K562 (cell line): ENCODE data around the gene ELOF1. TPM values are rescaled to one million over a fixed set of nuclear protein-coding genes. Genes with fewer than 3 reads are reported as not detected.

Source experiments
- ADNP ChIP-seq: fragments of 200-800 bp; sonication (Bioruptor generic); IDR thresholded peaks from 2 replicates; pipeline ENCODE4 v1.6.1; 2016; ENCODE audit warnings: missing genetic modification characterization, missing compliant biosample characterization
- ETV1 ChIP-seq: fragments of 450-650 bp; conservative IDR thresholded peaks from 2 replicates; pipeline ENCODE4 v1.6.1; 2016; ENCODE audit warnings: missing genetic modification characterization, control low read depth, low read depth, missing compliant biosample characterization
- FOSL1 ChIP-seq: fragments of 200-800 bp; sonication (Bioruptor generic); conservative IDR thresholded peaks from 2 replicates; pipeline ENCODE4 v1.6.1; 2016; ENCODE audit warnings: missing genetic modification characterization, missing compliant biosample characterization
- JUND ChIP-seq, 2 experiments: IDR thresholded peaks; 2 replicates in 1 of 2; 3 replicates in 1 of 2; pipeline ENCODE4 v1.6.1; 2011; ENCODE audit warnings: borderline replicate concordance in 2 of 2, low read depth in 2 of 2, low read length in 2 of 2, improper control_type of control experiment in 1 of 2, missing biosample characterization in 1 of 2, missing genetic modification characterization in 1 of 2, missing genetic modification reagents in 1 of 2
- KAT2B ChIP-seq: IDR thresholded peaks from one replicate; pipeline ENCODE4 v1.6.1; 2012; ENCODE audit warnings: low read depth, mild to moderate bottlenecking, control low read depth, inconsistent platforms, low read length, moderate library complexity
- MAFG ChIP-seq: fragments of 450-650 bp; conservative IDR thresholded peaks from 2 replicates; pipeline ENCODE4 v1.6.1; 2016; ENCODE audit warnings: missing genetic modification characterization, missing compliant biosample characterization
- MYC ChIP-seq, 2 experiments: fragments of 250-450 bp in 1 of 2; sonication (Bioruptor Pico) in 1 of 2; IDR thresholded peaks; 2 replicates each; pipeline versions ENCODE4 v1.5.1 to v1.6.1; 2012 to 2021; ENCODE audit warnings: low read depth in 2 of 2, borderline replicate concordance in 1 of 2, improper control_type of control experiment in 1 of 2, low read length in 1 of 2, mild to moderate bottlenecking in 1 of 2, moderate library complexity in 1 of 2
- SP2 ChIP-seq: IDR thresholded peaks from 2 replicates; pipeline ENCODE4 v1.6.1; 2011; ENCODE audit warnings: mild to moderate bottlenecking, low read depth, low read length, moderate library complexity; ENCODE audit not compliant: poor library complexity, severe bottlenecking; ENCODE audit errors: extremely low read depth
- TAF7 ChIP-seq: fragments of 450-650 bp; IDR thresholded peaks from 2 replicates; pipeline ENCODE4 v1.6.1; 2016; ENCODE audit warnings: missing genetic modification characterization, missing compliant biosample characterization
- polyA plus RNA-seq, 8 experiments: library from polyadenylated mRNA; depleted of rRNA in 4 of 8; stranded (reverse) in 5 of 8; unstranded in 3 of 8; fragments of >200 nt; fragmentation: Nextera tagmentation in 2 of 8; fragmentation: Illumina TruSeq in 1 of 8; extraction: Ambion mirVana in 2 of 8; extraction: Trizol in 1 of 8; gene quantifications; 2 replicates each; pipeline versions ENCODE4 v1.2.1 to v1.2.3, GENCODE V29; 2011 to 2014; ENCODE audit warnings: inconsistent platforms in 1 of 8, missing spikeins in 1 of 8
- total RNA-seq, 7 experiments: library from RNA; depleted of rRNA in 6 of 7; stranded (reverse); fragments of >200 nt in 6 of 7; fragmentation: Illumina TruSeq in 2 of 7; extraction: Trizol in 2 of 7; gene quantifications; 2 replicates each; pipeline versions ENCODE4 v1.2.1 to v1.2.3, GENCODE V29; 2011 to 2021; ENCODE audit warnings: low replicate concordance in 1 of 7
- TF ChIP-seq, protein P1 (sequence below): sonication (generic); formaldehyde crosslinking; IDR thresholded peaks from 2 replicates; pipeline ENCODE4 v1.8.0; 2022; ENCODE audit warnings: mild to moderate bottlenecking, missing genetic modification reagents, borderline replicate concordance
- TF ChIP-seq, protein P2 (sequence below): fragments of 250-450 bp; sonication (Bioruptor Pico); IDR thresholded peaks from 2 replicates; pipeline ENCODE4 v1.4.0; 2020
- TF ChIP-seq, protein P3 (sequence below): fragments of 450-650 bp; IDR thresholded peaks from 2 replicates; pipeline ENCODE4 v1.6.1; 2014; ENCODE audit warnings: low read depth, mild to moderate bottlenecking, moderate library complexity, borderline replicate concordance
- TF ChIP-seq, protein P4 (sequence below): fragments of 450-650 bp; IDR thresholded peaks from 2 replicates; pipeline ENCODE4 v1.6.1; 2016; ENCODE audit warnings: antibody characterized with exemption

The ELOF1 gene
- total and polyA plus RNA-seq, 9 of the 15 experiments (the other 6 are each of a cell fraction or from before 2014, with no cell fraction given), result 16.7 to 147 (median 74.2) TPM

DNA sequence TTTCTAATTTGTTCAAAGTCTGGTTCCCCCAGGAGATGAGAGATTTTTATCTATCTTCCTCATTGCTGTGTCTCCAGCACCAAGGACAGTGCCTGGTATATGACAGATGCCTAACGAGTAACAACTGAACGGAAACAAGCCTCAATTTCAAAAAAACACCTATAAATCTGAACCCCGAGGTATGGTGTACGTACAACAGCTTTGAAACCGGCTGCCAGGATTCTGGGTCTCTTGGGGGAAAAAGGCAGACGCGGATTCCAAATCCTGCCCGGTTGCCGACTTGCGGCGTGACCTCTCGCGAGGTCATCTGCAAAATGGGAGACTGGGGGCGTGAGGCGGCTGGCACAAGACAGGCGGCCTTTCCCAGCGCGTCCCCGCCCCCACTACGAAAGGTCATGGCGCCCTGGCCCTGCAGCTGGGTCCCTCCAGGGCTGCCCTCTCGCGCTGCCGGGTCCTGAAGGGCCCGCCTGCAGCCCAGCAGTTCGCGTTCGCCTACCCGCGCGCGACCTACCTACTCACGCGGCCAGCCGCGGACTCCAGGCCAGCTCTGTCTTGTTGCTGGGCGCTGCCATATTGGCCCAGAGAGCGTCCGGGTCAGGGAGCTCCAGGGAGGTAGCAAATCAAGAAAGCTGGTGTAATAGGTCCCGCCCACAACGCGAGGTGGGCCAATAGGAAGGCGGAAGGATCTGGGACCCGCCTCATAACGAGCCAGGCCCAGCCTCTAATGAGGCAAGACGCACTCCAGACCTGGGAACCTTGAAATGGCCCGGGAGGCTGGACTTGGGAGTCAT lies 30.3 kb downstream of the ELOF1 start, which contains the start of gene ECSIT (continued):
- TF ChIP-seq SP2 (peak; percentile 55), JUND (IDR thresholded peaks at IDR 0.05; ENCODE audit: borderline replicate concordance, low read depth, low read length) (peak; percentile 2; the same call in 1 of the 2 replicates), JUND (tag; IDR thresholded peaks at IDR 0.05; ENCODE audit: borderline replicate concordance, low read depth, low read length) (0 out of 3 replicates have a peak, but pooled peaks have one; percentile 11), MAFG (tag) (no peak), ADNP (no peak), TAF7 (tag) (0 out of 2 replicates have a peak, but pooled peaks have one; percentile 39), MYC (IDR thresholded peaks at IDR 0.05; ENCODE audit: low read depth, low read length) (peak; percentile 76; the same call in 1 of the 2 replicates), MYC (CRISPR knock-in tag; IDR thresholded peaks at IDR 0.05; ENCODE audit: borderline replicate concordance, low read depth) (peak; percentile 85; the same call in 1 of the 2 replicates), FOSL1 (peak; percentile 62), KAT2B (no peak), ETV1 (tag) (peak; percentile 38; the same call in 1 of the 2 replicates)
- TF ChIP-seq, protein P1, sequence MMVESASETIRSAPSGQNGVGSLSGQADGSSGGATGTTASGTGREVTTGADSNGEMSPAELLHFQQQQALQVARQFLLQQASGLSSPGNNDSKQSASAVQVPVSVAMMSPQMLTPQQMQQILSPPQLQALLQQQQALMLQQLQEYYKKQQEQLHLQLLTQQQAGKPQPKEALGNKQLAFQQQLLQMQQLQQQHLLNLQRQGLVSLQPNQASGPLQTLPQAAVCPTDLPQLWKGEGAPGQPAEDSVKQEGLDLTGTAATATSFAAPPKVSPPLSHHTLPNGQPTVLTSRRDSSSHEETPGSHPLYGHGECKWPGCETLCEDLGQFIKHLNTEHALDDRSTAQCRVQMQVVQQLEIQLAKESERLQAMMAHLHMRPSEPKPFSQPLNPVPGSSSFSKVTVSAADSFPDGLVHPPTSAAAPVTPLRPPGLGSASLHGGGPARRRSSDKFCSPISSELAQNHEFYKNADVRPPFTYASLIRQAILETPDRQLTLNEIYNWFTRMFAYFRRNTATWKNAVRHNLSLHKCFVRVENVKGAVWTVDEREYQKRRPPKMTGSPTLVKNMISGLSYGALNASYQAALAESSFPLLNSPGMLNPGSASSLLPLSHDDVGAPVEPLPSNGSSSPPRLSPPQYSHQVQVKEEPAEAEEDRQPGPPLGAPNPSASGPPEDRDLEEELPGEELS (CRISPR knock-in tag), result 0 out of 2 replicates have a peak, but pooled peaks have one; percentile 43
- TF ChIP-seq, protein P2, sequence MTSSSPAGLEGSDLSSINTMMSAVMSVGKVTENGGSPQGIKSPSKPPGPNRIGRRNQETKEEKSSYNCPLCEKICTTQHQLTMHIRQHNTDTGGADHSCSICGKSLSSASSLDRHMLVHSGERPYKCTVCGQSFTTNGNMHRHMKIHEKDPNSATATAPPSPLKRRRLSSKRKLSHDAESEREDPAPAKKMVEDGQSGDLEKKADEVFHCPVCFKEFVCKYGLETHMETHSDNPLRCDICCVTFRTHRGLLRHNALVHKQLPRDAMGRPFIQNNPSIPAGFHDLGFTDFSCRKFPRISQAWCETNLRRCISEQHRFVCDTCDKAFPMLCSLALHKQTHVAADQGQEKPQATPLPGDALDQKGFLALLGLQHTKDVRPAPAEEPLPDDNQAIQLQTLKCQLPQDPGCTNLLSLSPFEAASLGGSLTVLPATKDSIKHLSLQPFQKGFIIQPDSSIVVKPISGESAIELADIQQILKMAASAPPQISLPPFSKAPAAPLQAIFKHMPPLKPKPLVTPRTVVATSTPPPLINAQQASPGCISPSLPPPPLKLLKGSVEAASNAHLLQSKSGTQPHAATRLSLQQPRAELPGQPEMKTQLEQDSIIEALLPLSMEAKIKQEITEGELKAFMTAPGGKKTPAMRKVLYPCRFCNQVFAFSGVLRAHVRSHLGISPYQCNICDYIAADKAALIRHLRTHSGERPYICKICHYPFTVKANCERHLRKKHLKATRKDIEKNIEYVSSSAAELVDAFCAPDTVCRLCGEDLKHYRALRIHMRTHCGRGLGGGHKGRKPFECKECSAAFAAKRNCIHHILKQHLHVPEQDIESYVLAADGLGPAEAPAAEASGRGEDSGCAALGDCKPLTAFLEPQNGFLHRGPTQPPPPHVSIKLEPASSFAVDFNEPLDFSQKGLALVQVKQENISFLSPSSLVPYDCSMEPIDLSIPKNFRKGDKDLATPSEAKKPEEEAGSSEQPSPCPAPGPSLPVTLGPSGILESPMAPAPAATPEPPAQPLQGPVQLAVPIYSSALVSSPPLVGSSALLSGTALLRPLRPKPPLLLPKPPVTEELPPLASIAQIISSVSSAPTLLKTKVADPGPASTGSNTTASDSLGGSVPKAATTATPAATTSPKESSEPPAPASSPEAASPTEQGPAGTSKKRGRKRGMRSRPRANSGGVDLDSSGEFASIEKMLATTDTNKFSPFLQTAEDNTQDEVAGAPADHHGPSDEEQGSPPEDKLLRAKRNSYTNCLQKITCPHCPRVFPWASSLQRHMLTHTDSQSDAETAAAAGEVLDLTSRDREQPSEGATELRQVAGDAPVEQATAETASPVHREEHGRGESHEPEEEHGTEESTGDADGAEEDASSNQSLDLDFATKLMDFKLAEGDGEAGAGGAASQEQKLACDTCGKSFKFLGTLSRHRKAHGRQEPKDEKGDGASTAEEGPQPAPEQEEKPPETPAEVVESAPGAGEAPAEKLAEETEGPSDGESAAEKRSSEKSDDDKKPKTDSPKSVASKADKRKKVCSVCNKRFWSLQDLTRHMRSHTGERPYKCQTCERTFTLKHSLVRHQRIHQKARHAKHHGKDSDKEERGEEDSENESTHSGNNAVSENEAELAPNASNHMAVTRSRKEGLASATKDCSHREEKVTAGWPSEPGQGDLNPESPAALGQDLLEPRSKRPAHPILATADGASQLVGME, result no peak
- TF ChIP-seq, protein P3, sequence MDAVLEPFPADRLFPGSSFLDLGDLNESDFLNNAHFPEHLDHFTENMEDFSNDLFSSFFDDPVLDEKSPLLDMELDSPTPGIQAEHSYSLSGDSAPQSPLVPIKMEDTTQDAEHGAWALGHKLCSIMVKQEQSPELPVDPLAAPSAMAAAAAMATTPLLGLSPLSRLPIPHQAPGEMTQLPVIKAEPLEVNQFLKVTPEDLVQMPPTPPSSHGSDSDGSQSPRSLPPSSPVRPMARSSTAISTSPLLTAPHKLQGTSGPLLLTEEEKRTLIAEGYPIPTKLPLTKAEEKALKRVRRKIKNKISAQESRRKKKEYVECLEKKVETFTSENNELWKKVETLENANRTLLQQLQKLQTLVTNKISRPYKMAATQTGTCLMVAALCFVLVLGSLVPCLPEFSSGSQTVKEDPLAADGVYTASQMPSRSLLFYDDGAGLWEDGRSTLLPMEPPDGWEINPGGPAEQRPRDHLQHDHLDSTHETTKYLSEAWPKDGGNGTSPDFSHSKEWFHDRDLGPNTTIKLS, result peak; percentile 63
- TF ChIP-seq, protein P4, sequence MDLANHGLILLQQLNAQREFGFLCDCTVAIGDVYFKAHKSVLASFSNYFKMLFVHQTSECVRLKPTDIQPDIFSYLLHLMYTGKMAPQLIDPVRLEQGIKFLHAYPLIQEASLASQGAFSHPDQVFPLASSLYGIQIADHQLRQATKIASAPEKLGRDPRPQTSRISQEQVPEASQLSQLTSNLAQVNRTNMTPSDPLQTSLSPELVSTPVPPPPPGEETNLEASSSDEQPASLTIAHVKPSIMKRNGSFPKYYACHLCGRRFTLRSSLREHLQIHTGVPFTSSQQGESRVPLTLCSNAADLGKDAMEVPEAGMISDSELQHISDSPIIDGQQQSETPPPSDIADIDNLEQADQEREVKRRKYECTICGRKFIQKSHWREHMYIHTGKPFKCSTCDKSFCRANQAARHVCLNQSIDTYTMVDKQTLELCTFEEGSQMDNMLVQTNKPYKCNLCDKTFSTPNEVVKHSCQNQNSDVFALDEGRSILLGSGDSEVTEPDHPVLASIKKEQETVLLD, result 0 out of 2 replicates have a peak, but pooled peaks have one; percentile 4
